ENCODE data around the gene TBR1. TPM values are rescaled to one million over a fixed set of nuclear protein-coding genes. Genes with fewer than 3 reads are reported as not detected.
A peak's percentile ranks its signal among the peaks of the same experiment; 100 is the strongest.

The TBR1 gene
- total RNA-seq, 1 donor = under 0.01 TPM

DNA sequence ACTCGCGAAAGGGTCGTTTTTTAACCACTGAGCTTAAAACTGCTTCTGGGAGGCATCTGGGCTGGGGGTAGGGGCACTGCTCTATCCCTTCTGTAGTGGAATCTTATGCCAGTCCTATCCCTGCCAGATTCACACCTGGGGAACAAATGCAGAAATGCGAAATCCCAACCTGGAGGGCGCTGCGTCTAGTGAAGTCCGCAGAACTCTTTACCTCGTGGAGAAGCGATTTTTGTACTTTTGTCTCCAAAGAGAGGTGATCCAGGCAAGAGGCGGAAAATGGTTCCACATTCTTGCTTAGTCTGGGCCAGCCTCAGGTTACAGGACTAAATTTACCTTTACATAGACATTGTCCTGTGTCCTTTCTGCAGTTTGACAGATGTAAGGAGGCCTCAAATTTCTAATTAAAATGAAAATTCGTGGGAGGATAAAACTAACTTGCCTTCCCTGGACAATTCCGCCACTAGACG, 10.4 kb downstream of the TBR1 start:
- DNase-seq (ENCODE audit: low read depth in 2 of 3, low spot score in 2 of 3) = peak in 2 of 3 donors; percentile 55 to 66

DNA sequence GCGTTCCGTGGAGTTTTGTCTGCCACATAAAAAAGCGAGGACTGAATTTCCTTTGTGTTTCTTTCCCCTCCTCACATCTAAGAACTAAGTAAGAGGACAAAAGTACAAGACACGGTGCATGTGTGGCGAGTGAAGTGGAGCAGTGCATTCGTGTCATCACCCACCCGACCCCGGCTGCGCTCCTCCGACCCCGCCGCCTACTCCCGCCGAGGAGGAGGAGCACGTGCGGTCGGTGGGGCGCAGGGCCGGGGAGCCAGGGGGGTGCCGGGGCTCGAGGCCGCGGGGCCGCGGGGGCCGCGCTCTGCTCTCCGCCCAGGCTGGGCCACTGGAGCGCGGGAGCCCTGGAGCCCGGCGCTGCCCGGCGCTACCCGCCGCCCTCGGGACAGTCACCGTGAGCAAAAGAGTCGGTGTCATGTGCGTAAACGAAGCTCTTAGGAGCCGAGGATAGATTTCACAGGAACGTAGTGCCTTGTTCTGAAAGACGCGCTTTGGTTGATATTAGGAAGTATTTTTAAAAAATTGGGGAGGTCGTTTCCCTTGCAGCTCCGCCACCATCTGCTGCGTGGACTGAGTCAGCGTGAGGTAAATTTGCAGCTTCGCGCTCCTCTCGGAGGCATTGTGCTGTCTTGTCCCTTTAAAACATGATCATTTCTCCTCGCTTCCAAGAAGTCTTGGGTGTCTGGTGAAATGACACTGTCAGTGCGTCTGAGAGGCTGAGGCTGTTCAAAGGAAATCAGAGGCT, 11.0 kb downstream of the TBR1 start:
- peak in 2 of 3 donors; percentile 18 to 29 for DNase-seq (ENCODE audit: low read depth in 2 of 3, low spot score in 2 of 3)

GRCh38 chr2:161427664-161428587, 11.8 kb downstream of the TBR1 start:
- peak in 1 of 3 donors; percentile 7 for DNase-seq (ENCODE audit: low read depth in 2 of 3, low spot score in 2 of 3)

DNA sequence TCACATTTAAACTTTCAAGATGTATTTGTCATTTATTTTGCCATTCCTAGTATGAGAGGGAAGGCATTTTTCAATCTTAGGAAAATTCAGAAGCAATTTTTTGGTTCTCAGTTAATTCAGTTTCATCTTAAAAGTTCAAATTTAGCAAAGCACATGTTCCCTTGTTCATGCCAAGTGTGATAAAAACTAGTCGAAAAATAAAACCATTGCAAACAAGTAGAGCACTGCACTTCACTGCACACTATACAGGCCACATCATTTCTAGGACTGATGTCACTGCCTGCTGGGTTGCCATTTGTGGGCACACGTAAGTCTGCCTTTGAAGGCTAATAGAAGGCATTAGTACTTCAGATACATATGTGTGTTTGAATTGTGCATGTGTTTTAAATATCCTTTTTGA, 14.3 kb downstream of the TBR1 start:
- no peak for DNase-seq (ENCODE audit: low read depth in 2 of 3, low spot score in 2 of 3)

- DNase-seq (ENCODE audit: low read depth in 2 of 3, low spot score in 2 of 3) = no peak
Measured at GRCh38 chr2:161432107-161432506, 16.0 kb downstream of the TBR1 start.

- DNase-seq (ENCODE audit: low read depth in 2 of 3, low spot score in 2 of 3) = peak in 2 of 3 donors; percentile 40 to 80
Measured at GRCh38 chr2:161434118-161434517, 18.0 kb downstream of the TBR1 start.

GRCh38 chr2:161436411-161436810, 20.3 kb downstream of the TBR1 start:
- no peak for DNase-seq (ENCODE audit: low read depth in 2 of 3, low spot score in 2 of 3)

DNA sequence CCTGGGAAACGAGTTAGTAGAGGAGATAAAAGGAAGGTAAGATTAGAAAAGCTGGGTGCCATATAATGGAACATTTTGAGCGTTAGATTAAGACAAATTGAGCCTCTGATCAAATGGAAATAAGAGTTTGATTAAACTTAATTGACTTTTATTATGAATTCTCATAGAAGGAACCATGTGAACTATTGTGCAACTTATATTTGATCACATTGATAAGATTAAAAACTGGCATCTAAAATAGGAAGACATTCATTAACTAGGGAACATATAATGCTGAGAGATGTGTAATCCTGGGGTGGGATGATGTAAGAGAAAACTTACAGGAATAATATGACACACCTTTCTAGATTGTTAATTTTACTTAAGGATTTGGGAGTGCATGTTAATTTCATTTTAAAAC, 22.5 kb downstream of the TBR1 start:
- DNase-seq (ENCODE audit: low read depth in 2 of 3, low spot score in 2 of 3) = no peak

GRCh38 chr2:161445097-161445496, 29.0 kb downstream of the TBR1 start:
- no peak for DNase-seq (ENCODE audit: low read depth in 2 of 3, low spot score in 2 of 3)

DNA sequence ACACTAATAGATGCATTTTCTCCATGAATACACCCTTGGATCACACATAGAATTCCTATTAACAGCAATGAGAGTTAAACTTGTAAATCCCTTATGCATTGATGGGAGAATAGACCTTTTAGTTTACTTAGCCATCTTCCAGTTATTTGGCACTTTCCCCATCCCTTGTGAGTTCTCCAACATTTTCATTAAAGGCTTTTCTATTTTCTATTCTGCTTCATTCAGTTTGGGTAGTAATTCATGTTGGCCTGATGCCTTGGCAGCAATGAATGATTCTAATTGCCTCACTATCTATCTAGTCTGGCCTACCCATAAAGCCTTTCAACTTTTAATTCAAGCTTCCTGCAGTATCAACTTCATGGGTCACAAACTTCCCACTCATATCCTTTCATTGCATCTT, 32.3 kb downstream of the TBR1 start:
- no peak for DNase-seq (ENCODE audit: low read depth in 2 of 3, low spot score in 2 of 3)

DNA sequence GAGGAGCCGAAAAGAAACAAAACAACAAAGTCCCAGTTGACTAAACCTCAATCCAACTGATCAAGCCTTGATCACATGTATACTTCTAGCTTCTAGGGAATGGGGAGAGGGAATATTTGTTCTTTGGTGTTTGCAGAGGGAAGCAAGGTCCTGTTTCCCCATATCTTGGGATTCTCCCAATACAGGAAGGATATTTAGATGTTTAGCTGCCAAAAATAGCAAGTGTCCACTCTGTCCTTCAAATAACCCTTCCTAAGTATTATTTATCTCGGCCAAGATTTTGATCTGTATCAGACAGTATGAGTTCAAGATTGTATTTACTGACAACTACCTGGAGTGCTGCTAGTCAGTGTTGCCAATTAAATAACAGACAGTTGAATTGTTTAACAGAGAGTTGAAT, 55.5 kb downstream of the TBR1 start:
- no peak for DNase-seq (ENCODE audit: low read depth in 2 of 3, low spot score in 2 of 3)

GRCh38 chr2:161474920-161475319, 58.8 kb downstream of the TBR1 start:
- DNase-seq (ENCODE audit: low read depth in 2 of 3, low spot score in 2 of 3) = no peak

Small RNA genes lying within 50 kb of the gene (small RNA-seq; reads per million reads assigned to genes)
- not detected for gene RNA5SP108

Other genes with a start within 250 kb of the TBR1 start
- 23.4 TPM for gene PSMD14, start 107.9 kb upstream of the TBR1 start, total RNA-seq
- under 0.01 TPM for gene SLC4A10, start 208.1 kb downstream of the TBR1 start, total RNA-seq